NCI-H1417 treated with DMSO at 0.1 percent for 48 hours (cell line): Measurements from ENCODE around the gene TMEM242.

Experiments
- DNase-seq: peaks from one replicate; lab custom pipeline; 2025; lab: John Stamatoyannopoulos, UW

TMEM242 gene

DNA sequence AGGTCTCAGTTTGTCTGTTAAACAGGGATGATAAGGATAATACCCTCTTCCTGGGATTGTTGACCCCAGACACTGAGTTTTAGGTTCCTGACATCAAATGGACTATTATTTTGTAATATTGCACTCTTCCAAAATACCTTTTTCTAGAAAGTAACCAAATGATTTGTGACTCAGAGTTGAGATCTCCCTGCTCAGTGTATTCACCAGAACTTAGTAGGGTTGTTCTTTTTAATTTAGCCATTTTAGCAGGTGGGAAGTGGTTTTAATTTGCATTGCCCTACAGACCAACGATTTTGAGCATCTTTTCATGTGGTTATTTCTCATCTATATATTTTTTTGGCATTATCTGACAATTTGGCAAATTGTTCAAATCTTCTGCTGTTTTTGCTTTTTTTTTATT is 75.1 kb downstream of the TMEM242 start:
- DNase-seq, result no peak

DNA sequence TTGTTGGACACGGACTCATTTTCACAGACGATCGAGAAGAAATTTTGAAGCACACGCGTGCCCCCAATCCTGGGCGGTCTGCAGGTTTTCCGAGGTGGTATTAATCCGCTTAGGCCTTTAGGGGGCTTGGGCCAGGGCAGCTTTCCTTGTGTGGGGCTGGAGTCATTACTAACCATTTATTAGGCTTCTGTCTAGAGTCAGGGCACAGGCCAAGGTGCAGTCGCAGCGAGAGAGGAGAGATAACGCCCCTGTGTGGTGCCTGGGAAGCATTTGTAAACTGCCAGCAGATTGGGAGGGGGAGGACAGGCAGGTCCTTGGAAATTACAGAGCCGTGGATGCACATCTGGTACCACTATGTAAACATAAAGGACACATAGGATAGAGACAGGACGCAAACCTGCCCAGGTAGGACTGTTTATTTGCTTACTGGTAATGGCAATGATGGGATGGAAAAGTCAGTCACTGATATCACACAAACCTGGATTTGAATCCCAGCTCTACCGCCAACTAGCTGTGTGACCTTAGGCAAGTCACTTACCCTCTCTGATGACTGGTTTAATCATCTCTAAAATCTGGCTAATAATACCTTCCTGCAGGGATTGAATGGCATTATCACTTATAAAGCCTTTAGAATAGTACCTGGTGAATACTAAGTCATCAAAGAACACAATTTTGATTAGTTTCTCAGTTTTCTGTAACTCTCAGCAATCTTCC is 76.4 kb downstream of the TMEM242 start:
- no peak for DNase-seq

DNA sequence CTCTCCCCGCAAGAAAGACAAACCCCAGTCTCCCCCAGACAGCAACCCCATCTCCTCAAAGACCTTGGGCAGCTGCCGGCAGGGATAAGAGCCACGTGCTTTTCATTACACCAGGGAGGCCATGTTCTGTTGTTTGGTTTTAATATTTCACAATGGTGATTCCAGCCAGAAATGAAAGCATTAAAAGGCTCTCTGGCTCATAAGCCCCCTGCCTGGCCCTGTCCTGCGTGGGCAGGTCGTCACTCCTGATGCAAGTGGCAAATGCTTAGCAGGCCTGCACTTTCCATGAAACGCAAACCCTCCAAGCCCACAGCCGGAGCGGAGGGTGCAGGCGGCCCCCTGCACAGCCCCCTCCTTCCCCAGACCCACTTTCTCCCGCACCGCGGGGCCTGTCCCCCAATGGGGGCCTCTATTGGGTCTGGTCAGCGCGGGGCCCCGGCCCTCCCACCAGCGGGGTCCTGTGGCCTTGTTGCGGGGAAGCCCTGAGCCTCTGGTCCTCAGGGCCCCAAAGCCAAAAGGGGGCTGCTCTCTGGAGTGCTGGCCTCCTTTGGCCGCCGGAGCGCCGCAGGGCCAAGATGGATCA is 77.2 kb downstream of the TMEM242 start:
- DNase-seq, result no peak

GRCh38 chr6:157245436-157245835 is 77.9 kb downstream of the TMEM242 start:
- no peak for DNase-seq

GRCh38 chr6:157244780-157245179 is 78.5 kb downstream of the TMEM242 start:
- no peak for DNase-seq

DNA sequence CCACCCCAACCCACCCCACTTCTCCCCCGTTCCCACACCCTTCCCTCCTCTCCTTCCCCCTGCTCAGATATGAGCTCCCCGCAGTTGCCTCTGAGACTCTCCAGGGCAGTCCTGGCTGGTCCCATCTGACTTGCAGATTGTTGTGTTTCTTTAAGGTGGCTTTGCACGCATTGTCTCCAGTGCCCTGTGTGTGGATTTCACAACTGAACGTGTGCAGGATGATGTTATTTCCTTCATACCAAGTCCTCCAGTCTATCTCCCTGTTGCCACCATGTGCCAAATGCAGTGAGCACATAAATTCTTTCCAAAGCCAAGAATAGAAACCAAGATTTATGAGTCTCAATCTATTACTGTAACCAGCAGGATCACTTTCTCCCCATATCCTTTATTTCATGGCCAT is 79.1 kb downstream of the TMEM242 start:
- no peak for DNase-seq

- DNase-seq, result no peak
Measured at GRCh38 chr6:157242791-157243190, 80.5 kb downstream of the TMEM242 start.

- DNase-seq, result no peak
Measured at GRCh38 chr6:157240960-157241311, 82.4 kb downstream of the TMEM242 start.

- no peak for DNase-seq
Measured at GRCh38 chr6:157240059-157240959, 83.0 kb downstream of the TMEM242 start.

GRCh38 chr6:157239671-157240058 is 83.7 kb downstream of the TMEM242 start:
- DNase-seq, result no peak
